ENCODE data around the gene PCDHGA1.

DNA sequence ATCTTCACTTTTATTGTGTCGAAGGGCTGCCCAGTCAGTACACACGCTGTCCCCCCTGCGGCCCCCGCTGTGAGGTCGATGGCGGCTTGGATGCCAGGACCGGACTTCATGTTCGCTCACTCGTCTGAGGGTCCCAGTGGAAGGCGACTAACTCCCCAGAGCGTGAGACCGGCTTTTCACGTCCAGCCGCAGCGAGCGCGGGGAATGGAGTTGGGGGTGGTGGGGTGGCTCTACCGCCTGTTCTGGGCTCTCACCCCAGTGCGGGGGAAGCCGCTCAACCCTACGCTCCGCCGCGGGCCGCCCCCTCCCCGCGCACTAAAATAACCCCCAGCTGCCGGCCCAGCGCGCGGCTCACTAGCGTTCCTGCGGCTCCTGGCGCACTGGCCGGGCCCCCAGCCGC is 26.6 kb upstream of the PCDHGA1 start, which contains the start of gene SLC25A2:
- TF ChIP-seq, protein P1, sequence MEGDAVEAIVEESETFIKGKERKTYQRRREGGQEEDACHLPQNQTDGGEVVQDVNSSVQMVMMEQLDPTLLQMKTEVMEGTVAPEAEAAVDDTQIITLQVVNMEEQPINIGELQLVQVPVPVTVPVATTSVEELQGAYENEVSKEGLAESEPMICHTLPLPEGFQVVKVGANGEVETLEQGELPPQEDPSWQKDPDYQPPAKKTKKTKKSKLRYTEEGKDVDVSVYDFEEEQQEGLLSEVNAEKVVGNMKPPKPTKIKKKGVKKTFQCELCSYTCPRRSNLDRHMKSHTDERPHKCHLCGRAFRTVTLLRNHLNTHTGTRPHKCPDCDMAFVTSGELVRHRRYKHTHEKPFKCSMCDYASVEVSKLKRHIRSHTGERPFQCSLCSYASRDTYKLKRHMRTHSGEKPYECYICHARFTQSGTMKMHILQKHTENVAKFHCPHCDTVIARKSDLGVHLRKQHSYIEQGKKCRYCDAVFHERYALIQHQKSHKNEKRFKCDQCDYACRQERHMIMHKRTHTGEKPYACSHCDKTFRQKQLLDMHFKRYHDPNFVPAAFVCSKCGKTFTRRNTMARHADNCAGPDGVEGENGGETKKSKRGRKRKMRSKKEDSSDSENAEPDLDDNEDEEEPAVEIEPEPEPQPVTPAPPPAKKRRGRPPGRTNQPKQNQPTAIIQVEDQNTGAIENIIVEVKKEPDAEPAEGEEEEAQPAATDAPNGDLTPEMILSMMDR (IDR thresholded peaks at IDR 0.05): no peak
- TF ChIP-seq POLR2A (IDR thresholded peaks at IDR 0.05): no peak

Data from body of pancreas (tissue), 4 donors.